Bronchial epithelial cell (primary cell): ENCODE measurements around the gene SUN1. TPM values are rescaled to one million over a fixed set of nuclear protein-coding genes. Genes with fewer than 3 reads are reported as not detected.

ENCODE experiments used
- DNase-seq: peaks from one replicate; pipeline ENCODE4 v3.0.0-alpha.2; 2010; ENCODE audit warnings: low read depth
- FAIRE-seq: peaks from 2 replicates; lab custom pipeline; 2011; peaks lifted over from hg19 to GRCh38; lab: Jason Lieb, UNC
- H3K27me3 ChIP-seq: 2 replicates; pipeline ENCODE4 v1.5.1; 2011; ENCODE audit warnings: low read length; ENCODE audit not compliant: control insufficient read depth, insufficient read depth
- H3K36me3 ChIP-seq: 2 replicates; pipeline ENCODE4 v1.5.1; 2011; ENCODE audit warnings: low read length; ENCODE audit not compliant: control insufficient read depth, insufficient read depth
- H3K4me3 ChIP-seq: 2 replicates; pipeline ENCODE4 v1.5.1; 2011; ENCODE audit warnings: mild to moderate bottlenecking, low read depth, low read length, control low read depth
- total RNA-seq: library from RNA; depleted of rRNA; stranded (reverse); fragments of >200 nt; gene quantifications from 2 replicates; pipeline ENCODE4 v1.2.1, GENCODE V29; 2014
- TF ChIP-seq, protein P1 (sequence below): IDR thresholded peaks from 2 replicates; pipeline ENCODE4 v1.5.1; 2011; ENCODE audit warnings: mild to moderate bottlenecking, moderate library complexity, low read length, control low read depth, inconsistent platforms; ENCODE audit not compliant: insufficient read depth, severe bottlenecking

SUN1 gene
- total RNA-seq, 1 donor from 2014 or later, result 176 TPM

DNA sequence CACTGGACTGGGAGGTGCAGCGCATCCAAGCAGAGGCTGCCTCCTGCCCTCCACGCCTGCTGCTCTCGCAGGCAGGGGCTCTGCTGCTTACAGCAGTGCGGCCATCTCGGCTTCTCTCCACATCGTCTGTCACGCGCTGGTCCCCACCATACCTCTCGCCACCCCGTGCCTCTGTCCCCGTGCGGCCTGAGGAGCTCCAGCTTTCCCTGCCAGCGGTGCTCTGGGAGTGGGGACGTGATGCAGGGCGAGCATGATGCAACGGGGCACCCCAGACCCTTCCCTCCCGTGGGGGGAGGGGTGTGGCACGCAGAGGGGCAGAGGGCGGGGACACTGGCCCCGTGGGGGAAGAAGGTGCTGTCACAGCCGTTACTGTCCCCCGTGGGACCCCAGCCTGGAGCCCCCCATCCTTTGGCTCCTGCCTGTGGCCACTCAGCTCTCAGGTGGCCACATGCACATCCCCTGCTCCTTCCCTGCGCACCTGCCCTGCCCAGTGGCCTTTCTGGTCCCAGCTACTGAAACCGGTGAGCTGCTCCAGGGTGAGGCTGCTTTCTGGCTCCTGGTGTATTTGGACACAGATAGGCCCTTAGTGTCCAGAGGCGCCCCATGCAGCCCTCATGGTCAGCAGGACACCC is 53.1 kb downstream of the SUN1 start:
- DNase-seq, result no peak

DNA sequence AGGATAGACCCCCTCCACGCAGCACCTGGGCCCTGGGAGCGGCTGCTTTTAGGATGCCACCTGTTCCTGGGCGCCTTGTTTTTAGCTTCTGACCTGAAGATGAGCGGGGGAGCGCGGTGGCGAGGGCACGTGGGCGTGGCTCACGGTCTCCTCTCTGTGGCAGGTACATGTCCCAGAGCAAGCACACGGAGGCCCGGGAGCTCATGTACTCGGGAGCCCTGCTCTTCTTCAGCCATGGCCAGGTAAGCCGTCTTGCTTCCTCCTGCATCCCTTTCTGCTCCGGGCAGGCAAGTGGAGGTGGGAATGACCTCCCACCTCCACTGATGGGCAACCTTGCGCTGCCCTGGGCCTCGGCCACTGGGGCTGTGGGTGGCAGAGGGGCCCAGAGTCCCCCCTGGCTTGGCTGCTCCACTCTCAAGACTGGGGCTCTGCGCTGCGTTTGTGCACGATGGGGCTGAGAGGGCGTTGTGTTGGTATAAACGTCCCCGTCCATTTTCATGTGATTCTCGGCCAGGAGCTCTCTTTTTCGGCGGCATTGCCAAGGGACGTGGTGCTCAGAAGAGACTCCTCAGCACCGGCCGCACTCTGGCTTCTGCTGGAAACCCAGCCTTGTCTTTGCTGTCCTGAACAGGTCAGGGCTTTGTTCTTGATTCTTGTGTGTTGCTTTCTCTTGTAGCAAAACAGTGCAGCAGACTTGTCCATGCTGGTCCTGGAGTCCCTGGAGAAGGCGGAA is 53.8 kb downstream of the SUN1 start:
- Histone ChIP-seq H3K36me3 (peaks cover 32% of the 10 kb centered on the region), H3K4me3 (no peak overlapping the region), H3K27me3 (no peaks in the 10 kb centered on the region)
- TF ChIP-seq, protein P1, sequence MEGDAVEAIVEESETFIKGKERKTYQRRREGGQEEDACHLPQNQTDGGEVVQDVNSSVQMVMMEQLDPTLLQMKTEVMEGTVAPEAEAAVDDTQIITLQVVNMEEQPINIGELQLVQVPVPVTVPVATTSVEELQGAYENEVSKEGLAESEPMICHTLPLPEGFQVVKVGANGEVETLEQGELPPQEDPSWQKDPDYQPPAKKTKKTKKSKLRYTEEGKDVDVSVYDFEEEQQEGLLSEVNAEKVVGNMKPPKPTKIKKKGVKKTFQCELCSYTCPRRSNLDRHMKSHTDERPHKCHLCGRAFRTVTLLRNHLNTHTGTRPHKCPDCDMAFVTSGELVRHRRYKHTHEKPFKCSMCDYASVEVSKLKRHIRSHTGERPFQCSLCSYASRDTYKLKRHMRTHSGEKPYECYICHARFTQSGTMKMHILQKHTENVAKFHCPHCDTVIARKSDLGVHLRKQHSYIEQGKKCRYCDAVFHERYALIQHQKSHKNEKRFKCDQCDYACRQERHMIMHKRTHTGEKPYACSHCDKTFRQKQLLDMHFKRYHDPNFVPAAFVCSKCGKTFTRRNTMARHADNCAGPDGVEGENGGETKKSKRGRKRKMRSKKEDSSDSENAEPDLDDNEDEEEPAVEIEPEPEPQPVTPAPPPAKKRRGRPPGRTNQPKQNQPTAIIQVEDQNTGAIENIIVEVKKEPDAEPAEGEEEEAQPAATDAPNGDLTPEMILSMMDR, result no peak
- FAIRE-seq (no peak), DNase-seq (no peak)

More for the DNA sequence above, 53.1 kb downstream of the SUN1 start:
- Histone ChIP-seq H3K4me3 (no peak overlapping the region), H3K27me3 (no peaks in the 10 kb centered on the region), H3K36me3 (peaks cover 31% of the 10 kb centered on the region)
- TF ChIP-seq, protein P1, result no peak
- no peak for FAIRE-seq

- no peak for DNase-seq
- H3K36me3 ChIP-seq, result peaks cover 34% of the 10 kb centered on the region
Measured at GRCh38 chr7:886626-887487, 54.6 kb downstream of the SUN1 start.

GRCh38 chr7:887488-887820 is 55.2 kb downstream of the SUN1 start:
- no peak for DNase-seq

More at GRCh38 chr7:886626-887487, 54.6 kb downstream of the SUN1 start:
- no peaks in the 10 kb centered on the region for H3K27me3 ChIP-seq
- TF ChIP-seq, protein P1, result no peak
- no peak for FAIRE-seq
- H3K4me3 ChIP-seq, result no peak overlapping the region

More at GRCh38 chr7:887488-887820, 55.2 kb downstream of the SUN1 start:
- Histone ChIP-seq H3K27me3 (no peaks in the 10 kb centered on the region), H3K4me3 (no peak overlapping the region), H3K36me3 (peaks cover 34% of the 10 kb centered on the region)
- FAIRE-seq, result no peak
- TF ChIP-seq, protein P1, result no peak
